K562 (cell line): ENCODE results near the gene COLEC12. TPM values are rescaled to one million over a fixed set of nuclear protein-coding genes. Genes with fewer than 3 reads are reported as not detected.
A peak's percentile ranks its signal among the peaks of the same experiment; 100 is the strongest.

ENCODE experiments used
- BACH1 ChIP-seq: fragments of 200-800 bp; sonication (Bioruptor generic); IDR thresholded peaks from 2 replicates; pipeline ENCODE4 v1.6.1; 2016; ENCODE audit warnings: missing genetic modification characterization, missing compliant biosample characterization
- CCNT2 ChIP-seq: IDR thresholded peaks from 2 replicates; pipeline ENCODE4 v1.6.1; 2011; ENCODE audit warnings: borderline replicate concordance, low read depth, mild to moderate bottlenecking, moderate library complexity, mixed read lengths, low read length; ENCODE audit not compliant: insufficient read length; ENCODE audit errors: extremely low read depth
- DIDO1 ChIP-seq: fragments of 450-650 bp; IDR thresholded peaks from 2 replicates; pipeline ENCODE4 v1.6.1; 2016; ENCODE audit warnings: low read depth, missing biosample characterization, missing genetic modification characterization
- FOS ChIP-seq: IDR thresholded peaks from 3 replicates; pipeline ENCODE4 v1.6.1; 2011; ENCODE audit not compliant: insufficient read length; ENCODE audit errors: extremely low read depth
- FOXJ2 ChIP-seq: fragments of 200-800 bp; sonication (Bioruptor generic); IDR thresholded peaks from 2 replicates; pipeline ENCODE4 v1.6.1; 2016; ENCODE audit warnings: missing genetic modification characterization, missing compliant biosample characterization
- MIER1 ChIP-seq: fragments of 450-650 bp; IDR thresholded peaks from 2 replicates; pipeline ENCODE4 v1.6.1; 2016; ENCODE audit warnings: antibody characterized with exemption, mild to moderate bottlenecking, low read depth
- MYC ChIP-seq, 2 experiments: fragments of 250-450 bp in 1 of 2; sonication (Bioruptor Pico) in 1 of 2; IDR thresholded peaks; 2 replicates each; pipeline versions ENCODE4 v1.5.1 to v1.6.1; 2012 to 2021; ENCODE audit warnings: low read depth in 2 of 2, borderline replicate concordance in 1 of 2, improper control_type of control experiment in 1 of 2, low read length in 1 of 2, mild to moderate bottlenecking in 1 of 2, moderate library complexity in 1 of 2
- NFIC ChIP-seq: fragments of 450-650 bp; IDR thresholded peaks from 2 replicates; pipeline ENCODE4 v1.6.1; 2017; ENCODE audit warnings: mild to moderate bottlenecking, inconsistent platforms
- PML ChIP-seq: IDR thresholded peaks from 2 replicates; pipeline ENCODE4 v1.6.1; 2012; ENCODE audit warnings: low read length, inconsistent platforms
- POU5F1 ChIP-seq: fragments of 150-350 bp; IDR thresholded peaks from 2 replicates; pipeline ENCODE4 v1.6.1; 2014; ENCODE audit warnings: borderline replicate concordance, low read length, low read depth, mild to moderate bottlenecking; ENCODE audit not compliant: partially characterized antibody
- RBFOX2 ChIP-seq: fragments of 200-400 bp; formaldehyde crosslinking; IDR thresholded peaks from 2 replicates; pipeline ENCODE4 v1.6.1; 2017; ENCODE audit warnings: low read depth, mild to moderate bottlenecking, low read length, moderate library complexity
- SPI1 ChIP-seq: IDR thresholded peaks from 2 replicates; pipeline ENCODE4 v1.6.1; 2011; ENCODE audit warnings: low read depth, low read length, control low read depth, borderline replicate concordance
- ZBTB17 ChIP-seq: fragments of 450-650 bp; formaldehyde crosslinking; IDR thresholded peaks from 2 replicates; pipeline ENCODE4 v1.4.0; 2020; ENCODE audit warnings: mild to moderate bottlenecking
- ZNF232 ChIP-seq: sonication (generic); formaldehyde crosslinking; IDR thresholded peaks from 2 replicates; pipeline ENCODE4 v1.8.0; 2022; ENCODE audit warnings: mild to moderate bottlenecking, missing genetic modification reagents
- ZNF282 ChIP-seq: sonication (generic); formaldehyde crosslinking; IDR thresholded peaks from 2 replicates; pipeline ENCODE4 v1.8.1; 2023; ENCODE audit warnings: missing genetic modification reagents
- ZNF57 ChIP-seq: fragments of 450-650 bp; formaldehyde crosslinking; IDR thresholded peaks from 2 replicates; pipeline ENCODE4 v1.4.0; 2020; ENCODE audit warnings: mild to moderate bottlenecking, moderate library complexity
- polyA plus RNA-seq, 8 experiments: library from polyadenylated mRNA; depleted of rRNA in 4 of 8; stranded (reverse) in 5 of 8; unstranded in 3 of 8; fragments of >200 nt; fragmentation: Nextera tagmentation in 2 of 8; fragmentation: Illumina TruSeq in 1 of 8; extraction: Ambion mirVana in 2 of 8; extraction: Trizol in 1 of 8; gene quantifications; 2 replicates each; pipeline versions ENCODE4 v1.2.1 to v1.2.3, GENCODE V29; 2011 to 2014; ENCODE audit warnings: inconsistent platforms in 1 of 8, missing spikeins in 1 of 8
- total RNA-seq, 7 experiments: library from RNA; depleted of rRNA in 6 of 7; stranded (reverse); fragments of >200 nt in 6 of 7; fragmentation: Illumina TruSeq in 2 of 7; extraction: Trizol in 2 of 7; gene quantifications; 2 replicates each; pipeline versions ENCODE4 v1.2.1 to v1.2.3, GENCODE V29; 2011 to 2021; ENCODE audit warnings: low replicate concordance in 1 of 7
- TF ChIP-seq, protein P1 (sequence below): fragments of 450-650 bp; IDR thresholded peaks from 2 replicates; pipeline ENCODE4 v1.6.1; 2016; ENCODE audit warnings: borderline replicate concordance
- TF ChIP-seq, protein P2 (sequence below): fragments of 450-650 bp; IDR thresholded peaks from 2 replicates; pipeline ENCODE4 v1.6.1; 2018; ENCODE audit warnings: mild to moderate bottlenecking, low read depth; ENCODE audit not compliant: partially characterized antibody
- TF ChIP-seq, protein P3 (sequence below): fragments of 450-650 bp; IDR thresholded peaks from 2 replicates; pipeline ENCODE4 v1.6.1; 2016; ENCODE audit warnings: missing biosample characterization, missing genetic modification characterization
- TF ChIP-seq, protein P4 (sequence below): fragments of 200-800 bp; sonication (Bioruptor generic); IDR thresholded peaks from 2 replicates; pipeline ENCODE4 v1.6.1; 2017; ENCODE audit warnings: missing genetic modification characterization, missing compliant biosample characterization

Gene COLEC12
- total and polyA plus RNA-seq, 9 of the 15 experiments (the other 6 are each of a cell fraction or from before 2014, with no cell fraction given): 0.04 TPM; not detected in 8

GRCh38 chr18:267688-268552 is 232.6 kb downstream of the COLEC12 start, which contains the start of gene THOC1 (continued):
- TF ChIP-seq SPI1 (no peak), MYC (IDR thresholded peaks at IDR 0.05; ENCODE audit: low read depth, low read length) (peak; percentile 97), MYC (CRISPR knock-in tag; IDR thresholded peaks at IDR 0.05; ENCODE audit: borderline replicate concordance, low read depth) (peak; percentile 96), ZBTB17 (CRISPR knock-in tag) (peak; percentile 84), ZNF282 (CRISPR knock-in tag) (no peak; the same call in 1 of the 2 replicates), POU5F1 (peak; percentile 13), FOXJ2 (peak; percentile 71; the same call in 1 of the 2 replicates), RBFOX2 (peak; percentile 100), NFIC (peak; percentile 96), MIER1 (0 out of 2 replicates have a peak, but pooled peaks have one; percentile 26), DIDO1 (tag) (peak; percentile 90), ZNF232 (CRISPR knock-in tag) (peak; percentile 58; the same call in 1 of the 2 replicates), ZNF57 (CRISPR knock-in tag) (no peak), FOS (no peak), PML (peak; percentile 86), CCNT2 (peak; percentile 50), BACH1 (peak; percentile 82)
- TF ChIP-seq, protein P1, sequence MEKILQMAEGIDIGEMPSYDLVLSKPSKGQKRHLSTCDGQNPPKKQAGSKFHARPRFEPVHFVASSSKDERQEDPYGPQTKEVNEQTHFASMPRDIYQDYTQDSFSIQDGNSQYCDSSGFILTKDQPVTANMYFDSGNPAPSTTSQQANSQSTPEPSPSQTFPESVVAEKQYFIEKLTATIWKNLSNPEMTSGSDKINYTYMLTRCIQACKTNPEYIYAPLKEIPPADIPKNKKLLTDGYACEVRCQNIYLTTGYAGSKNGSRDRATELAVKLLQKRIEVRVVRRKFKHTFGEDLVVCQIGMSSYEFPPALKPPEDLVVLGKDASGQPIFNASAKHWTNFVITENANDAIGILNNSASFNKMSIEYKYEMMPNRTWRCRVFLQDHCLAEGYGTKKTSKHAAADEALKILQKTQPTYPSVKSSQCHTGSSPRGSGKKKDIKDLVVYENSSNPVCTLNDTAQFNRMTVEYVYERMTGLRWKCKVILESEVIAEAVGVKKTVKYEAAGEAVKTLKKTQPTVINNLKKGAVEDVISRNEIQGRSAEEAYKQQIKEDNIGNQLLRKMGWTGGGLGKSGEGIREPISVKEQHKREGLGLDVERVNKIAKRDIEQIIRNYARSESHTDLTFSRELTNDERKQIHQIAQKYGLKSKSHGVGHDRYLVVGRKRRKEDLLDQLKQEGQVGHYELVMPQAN: peak; percentile 93
- TF ChIP-seq, protein P2, sequence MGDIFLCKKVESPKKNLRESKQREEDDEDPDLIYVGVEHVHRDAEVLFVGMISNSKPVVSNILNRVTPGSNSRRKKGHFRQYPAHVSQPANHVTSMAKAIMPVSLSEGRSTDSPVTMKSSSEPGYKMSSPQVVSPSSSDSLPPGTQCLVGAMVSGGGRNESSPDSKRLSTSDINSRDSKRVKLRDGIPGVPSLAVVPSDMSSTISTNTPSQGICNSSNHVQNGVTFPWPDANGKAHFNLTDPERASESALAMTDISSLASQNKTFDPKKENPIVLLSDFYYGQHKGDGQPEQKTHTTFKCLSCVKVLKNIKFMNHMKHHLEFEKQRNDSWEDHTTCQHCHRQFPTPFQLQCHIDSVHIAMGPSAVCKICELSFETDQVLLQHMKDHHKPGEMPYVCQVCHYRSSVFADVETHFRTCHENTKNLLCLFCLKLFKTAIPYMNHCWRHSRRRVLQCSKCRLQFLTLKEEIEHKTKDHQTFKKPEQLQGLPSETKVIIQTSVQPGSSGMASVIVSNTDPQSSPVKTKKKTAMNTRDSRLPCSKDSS: no peak
- TF ChIP-seq, protein P3, sequence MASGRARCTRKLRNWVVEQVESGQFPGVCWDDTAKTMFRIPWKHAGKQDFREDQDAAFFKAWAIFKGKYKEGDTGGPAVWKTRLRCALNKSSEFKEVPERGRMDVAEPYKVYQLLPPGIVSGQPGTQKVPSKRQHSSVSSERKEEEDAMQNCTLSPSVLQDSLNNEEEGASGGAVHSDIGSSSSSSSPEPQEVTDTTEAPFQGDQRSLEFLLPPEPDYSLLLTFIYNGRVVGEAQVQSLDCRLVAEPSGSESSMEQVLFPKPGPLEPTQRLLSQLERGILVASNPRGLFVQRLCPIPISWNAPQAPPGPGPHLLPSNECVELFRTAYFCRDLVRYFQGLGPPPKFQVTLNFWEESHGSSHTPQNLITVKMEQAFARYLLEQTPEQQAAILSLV (tag): no peak
- TF ChIP-seq, protein P4, sequence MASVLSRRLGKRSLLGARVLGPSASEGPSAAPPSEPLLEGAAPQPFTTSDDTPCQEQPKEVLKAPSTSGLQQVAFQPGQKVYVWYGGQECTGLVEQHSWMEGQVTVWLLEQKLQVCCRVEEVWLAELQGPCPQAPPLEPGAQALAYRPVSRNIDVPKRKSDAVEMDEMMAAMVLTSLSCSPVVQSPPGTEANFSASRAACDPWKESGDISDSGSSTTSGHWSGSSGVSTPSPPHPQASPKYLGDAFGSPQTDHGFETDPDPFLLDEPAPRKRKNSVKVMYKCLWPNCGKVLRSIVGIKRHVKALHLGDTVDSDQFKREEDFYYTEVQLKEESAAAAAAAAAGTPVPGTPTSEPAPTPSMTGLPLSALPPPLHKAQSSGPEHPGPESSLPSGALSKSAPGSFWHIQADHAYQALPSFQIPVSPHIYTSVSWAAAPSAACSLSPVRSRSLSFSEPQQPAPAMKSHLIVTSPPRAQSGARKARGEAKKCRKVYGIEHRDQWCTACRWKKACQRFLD: peak; percentile 54; the same call in 1 of the 2 replicates
